WI38 (cell line): ENCODE data around the gene CYSRT1.

ENCODE experiments used
- H3K4me3 ChIP-seq: 2 replicates; pipeline ENCODE4 v1.5.1; 2011; ENCODE audit warnings: low read depth, mild to moderate bottlenecking, control low read depth, low read length
- TF ChIP-seq, protein P1 (sequence below): IDR thresholded peaks from 2 replicates; pipeline ENCODE4 v1.5.1; 2012; ENCODE audit warnings: low read depth, mild to moderate bottlenecking, control low read depth, low read length

The CYSRT1 gene, protein sequence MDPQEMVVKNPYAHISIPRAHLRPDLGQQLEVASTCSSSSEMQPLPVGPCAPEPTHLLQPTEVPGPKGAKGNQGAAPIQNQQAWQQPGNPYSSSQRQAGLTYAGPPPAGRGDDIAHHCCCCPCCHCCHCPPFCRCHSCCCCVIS

DNA sequence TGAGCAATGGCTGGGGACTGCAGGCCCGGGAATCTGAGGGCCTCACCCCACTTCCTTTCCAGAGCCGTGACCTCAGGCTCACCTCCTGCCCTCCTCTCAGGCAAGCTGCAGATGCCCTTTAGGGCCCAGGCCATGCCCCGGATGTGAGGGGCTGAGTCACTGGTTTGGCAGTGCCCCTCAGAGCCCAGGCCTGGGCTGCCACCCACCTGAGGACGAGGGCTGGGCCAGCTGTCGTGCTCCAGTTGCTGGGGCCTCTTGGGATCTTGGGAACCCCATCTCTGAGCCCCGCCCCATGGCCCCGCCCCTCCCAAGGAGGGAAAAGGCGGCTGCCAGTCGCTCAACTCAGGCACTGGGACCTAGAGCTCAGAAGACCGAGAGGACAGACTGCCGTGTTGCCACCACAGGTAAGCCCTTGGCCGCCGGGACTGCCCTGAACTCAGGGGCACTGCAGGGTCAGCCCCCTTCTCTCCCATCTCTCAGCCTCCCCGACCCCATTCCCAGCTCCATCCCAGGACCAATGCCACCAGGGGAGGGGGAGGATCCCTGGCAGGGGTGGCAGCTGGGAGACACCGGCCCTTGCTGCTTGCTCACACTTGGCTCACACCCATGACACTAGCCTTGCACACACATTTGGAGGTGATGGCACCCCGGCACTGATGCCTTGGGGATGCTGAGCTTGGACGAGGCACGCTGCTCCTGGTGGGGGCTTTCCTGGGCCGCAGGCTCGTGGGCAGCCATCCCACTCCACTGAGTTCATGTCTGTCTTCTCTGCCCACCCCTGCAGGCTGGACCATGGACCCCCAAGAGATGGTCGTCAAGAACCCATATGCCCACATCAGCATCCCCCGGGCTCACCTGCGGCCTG is at the start of gene CYSRT1:
CYSRT1 (plus strand) TSS at position 345 of the 865 bp plus-strand sequence; CDS start at position 793, 448 bp downstream.
- H3K4me3 ChIP-seq, result peak within 1 kb of the TSS; percentile 79
- TF ChIP-seq, protein P1, sequence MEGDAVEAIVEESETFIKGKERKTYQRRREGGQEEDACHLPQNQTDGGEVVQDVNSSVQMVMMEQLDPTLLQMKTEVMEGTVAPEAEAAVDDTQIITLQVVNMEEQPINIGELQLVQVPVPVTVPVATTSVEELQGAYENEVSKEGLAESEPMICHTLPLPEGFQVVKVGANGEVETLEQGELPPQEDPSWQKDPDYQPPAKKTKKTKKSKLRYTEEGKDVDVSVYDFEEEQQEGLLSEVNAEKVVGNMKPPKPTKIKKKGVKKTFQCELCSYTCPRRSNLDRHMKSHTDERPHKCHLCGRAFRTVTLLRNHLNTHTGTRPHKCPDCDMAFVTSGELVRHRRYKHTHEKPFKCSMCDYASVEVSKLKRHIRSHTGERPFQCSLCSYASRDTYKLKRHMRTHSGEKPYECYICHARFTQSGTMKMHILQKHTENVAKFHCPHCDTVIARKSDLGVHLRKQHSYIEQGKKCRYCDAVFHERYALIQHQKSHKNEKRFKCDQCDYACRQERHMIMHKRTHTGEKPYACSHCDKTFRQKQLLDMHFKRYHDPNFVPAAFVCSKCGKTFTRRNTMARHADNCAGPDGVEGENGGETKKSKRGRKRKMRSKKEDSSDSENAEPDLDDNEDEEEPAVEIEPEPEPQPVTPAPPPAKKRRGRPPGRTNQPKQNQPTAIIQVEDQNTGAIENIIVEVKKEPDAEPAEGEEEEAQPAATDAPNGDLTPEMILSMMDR, result no peak

DNA sequence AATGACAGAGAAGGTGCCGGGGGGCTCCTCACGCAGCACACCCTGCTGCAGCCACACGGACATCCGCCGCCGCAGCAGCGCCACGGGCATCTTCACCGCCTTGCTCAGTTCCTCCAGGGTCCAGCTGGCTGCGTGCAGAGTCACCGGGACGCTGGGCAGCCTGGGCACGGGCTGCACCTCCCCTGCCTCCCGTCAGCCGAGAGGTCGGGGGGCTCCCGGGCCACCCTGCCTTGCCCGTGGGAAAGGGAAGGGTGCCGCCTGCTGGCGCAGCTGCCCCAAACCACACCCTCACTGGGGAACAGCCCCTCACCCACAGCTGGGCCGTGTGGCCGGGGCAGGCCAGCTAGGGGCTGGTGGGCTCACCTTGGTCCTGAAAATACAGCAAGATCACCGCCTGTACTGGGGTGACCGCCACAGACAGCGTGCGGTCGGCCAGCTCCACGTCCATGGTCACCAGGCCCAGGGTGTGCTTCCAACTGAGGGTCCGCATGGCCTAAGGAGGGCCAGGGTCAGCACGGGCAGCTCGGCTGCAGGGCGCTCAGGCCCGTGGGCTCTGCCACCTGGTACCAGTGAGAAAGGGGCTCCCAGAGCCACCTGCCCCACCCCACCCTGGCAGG is 49.5 kb upstream of the CYSRT1 start:
- TF ChIP-seq, protein P1, result no peak
- no peak overlapping the region for H3K4me3 ChIP-seq

DNA sequence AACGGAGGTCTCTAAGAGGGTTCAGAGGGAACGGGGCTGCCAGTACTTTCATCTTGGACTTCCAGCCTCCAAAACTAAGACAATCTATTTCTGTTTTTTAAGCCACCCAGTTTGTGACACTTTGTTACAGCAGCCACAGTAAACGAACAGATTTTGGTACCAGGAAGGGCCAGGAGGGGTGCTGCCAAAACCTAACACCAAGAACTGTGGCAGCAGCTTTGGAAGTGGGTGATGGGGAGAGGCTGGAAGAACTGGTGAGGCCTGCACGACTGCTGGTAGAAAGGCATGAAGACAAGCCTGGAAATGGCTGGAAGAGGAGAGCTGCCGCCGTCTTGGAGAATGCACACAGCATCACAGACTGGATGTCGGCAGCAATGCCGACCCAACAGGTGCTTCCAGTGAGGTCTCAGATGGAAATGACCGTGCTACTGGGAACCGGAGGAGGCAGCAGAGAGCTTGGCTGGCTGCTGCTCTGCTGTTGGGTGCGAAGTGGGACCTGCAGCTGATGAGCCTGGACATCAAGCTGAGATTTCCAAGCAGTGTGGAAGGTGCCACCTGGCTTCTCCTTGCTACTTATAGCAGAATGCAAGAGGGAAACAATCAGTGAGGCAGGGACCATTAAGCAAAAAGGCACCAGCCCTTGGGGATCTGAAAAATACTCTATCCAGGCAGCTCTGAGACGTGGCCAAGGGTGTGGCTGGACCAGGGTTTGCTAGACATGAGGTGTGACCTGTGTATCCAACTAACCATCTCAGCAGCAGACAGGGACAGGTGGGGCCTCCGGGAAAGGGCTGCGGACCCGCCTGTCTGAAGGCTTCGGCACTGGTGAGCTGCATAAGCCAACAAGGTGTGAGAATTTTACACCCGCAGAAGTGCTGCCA is 48.4 kb upstream of the CYSRT1 start:
- TF ChIP-seq, protein P1, result peak; percentile 33; the same call in 1 of the 2 replicates
- H3K4me3 ChIP-seq, result no peak overlapping the region

DNA sequence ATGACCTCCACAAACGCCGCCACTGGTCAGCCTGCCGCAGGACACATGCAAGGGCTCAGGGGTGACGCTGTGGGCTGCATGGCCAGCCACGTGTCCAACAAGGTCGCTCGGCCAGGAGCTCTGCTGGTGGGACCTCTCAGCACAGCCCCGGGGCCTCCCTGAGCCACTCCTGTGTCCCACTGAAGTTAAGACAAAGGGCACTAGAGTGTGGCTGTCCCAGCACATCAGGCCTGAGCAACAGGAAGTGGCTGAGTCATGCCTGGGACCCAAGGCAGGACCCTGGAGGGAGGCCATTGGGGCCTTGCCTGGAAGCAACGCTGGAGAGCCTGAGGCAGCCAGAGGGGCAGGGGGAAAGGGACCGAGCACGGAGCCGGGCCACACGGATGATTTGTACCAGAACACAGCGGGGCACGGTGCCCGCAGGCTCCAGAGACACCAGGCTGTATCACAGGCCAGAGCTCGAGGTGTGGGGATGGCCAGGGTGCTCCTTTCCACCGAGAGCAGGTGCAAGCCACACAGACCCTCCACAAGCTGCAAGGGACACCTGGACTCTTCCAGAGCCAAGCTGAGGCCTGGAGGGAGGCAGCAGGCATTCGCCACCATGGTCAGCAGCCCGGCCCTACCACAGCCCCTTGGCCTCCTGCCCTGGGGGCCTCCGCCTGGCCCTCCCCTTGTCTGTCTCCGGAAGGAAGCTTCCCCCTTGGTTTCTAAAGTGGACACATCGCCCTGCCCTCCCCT is 46.6 kb upstream of the CYSRT1 start:
- no peak overlapping the region for H3K4me3 ChIP-seq

DNA sequence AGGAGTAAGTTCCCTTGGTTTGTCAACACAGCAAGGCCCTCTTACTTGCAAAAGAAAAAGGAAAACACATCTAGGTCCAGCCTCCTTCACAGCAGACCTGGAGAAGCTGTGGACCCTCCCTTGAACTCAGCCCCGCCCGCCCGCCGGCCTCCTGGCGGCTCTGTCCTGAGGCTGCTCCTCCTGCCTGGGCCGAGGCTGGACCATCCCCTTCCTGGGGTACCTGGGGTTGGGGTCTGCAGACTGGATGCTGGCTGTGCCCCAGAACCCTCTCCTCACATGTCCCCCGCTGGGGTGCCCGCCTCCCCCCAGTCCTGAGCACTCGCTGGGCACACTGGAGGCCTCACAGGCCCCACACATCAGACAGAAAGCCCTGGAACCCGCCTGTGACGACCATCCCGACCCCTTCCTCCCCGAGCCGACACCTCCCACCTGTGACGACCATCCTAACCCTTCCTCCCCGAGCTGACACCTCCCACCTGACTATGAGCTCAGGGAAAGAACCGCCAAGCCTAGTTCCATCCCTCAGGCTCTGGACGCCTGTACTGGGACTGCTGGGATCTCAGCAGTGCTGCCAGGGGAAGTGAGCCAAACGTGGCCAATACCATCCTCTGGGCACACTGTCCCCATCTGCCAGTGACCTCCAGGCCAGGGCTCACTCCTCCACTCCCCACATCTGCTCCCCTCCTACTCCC is 45.9 kb upstream of the CYSRT1 start:
- H3K4me3 ChIP-seq, result no peak overlapping the region
- TF ChIP-seq, protein P1, result no peak

More for the DNA sequence above, 46.6 kb upstream of the CYSRT1 start:
- TF ChIP-seq, protein P1, result no peak

DNA sequence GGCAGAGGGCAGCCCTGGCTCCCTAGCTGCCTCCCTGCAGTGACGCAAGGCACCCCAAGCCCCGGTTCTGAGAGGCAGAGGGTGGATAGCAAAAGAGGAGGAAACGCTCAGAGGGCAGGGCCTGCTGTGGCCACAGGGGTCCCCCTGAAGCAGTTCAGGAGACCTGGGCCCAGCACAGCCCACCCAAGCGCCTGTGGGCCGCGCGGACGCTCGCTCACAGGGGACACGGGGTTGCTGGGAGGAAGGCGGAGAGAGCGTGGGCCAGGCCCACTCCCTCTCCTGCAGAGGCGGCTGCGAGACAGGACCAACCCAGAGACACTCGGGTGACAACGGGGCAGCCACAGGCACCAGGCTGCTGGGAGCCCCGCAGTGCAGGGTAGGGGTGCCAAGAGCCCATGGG is 45.2 kb upstream of the CYSRT1 start:
- no peak overlapping the region for H3K4me3 ChIP-seq
- TF ChIP-seq, protein P1, result no peak
